Liver (tissue), 9 donors: ENCODE results near the gene TBL1X. TPM values are rescaled to one million over a fixed set of nuclear protein-coding genes. Genes with fewer than 3 reads are reported as not detected.

Experiments
- DNase-seq: peaks from one replicate; pipeline ENCODE4 v3.0.0-alpha.2; 2017; ENCODE audit warnings: low spot score
- H3K27ac ChIP-seq, 2 donors: one replicate each; pipeline ENCODE4 v1.7.0; 2013; ENCODE audit warnings: inconsistent platforms in 2 of 2, low read length in 2 of 2, control low read depth in 1 of 2, low read depth in 1 of 2, mild to moderate bottlenecking in 1 of 2
- H3K27me3 ChIP-seq, 4 donors: one replicate each; pipeline versions ENCODE4 v1.6.1 to v1.7.0; 2013; ENCODE audit warnings: low read length in 3 of 4, inconsistent platforms in 1 of 4, mild to moderate bottlenecking in 1 of 4, moderate library complexity in 1 of 4; ENCODE audit not compliant: control insufficient read depth in 4 of 4, insufficient read depth in 4 of 4
- H3K36me3 ChIP-seq, 4 donors: one replicate each; pipeline versions ENCODE4 v1.6.1 to v1.7.0; 2013; ENCODE audit warnings: low read length in 3 of 4, mild to moderate bottlenecking in 3 of 4, low read depth in 1 of 4, moderate library complexity in 1 of 4; ENCODE audit not compliant: control insufficient read depth in 4 of 4, insufficient read depth in 3 of 4
- H3K4me1 ChIP-seq, 4 donors: one replicate each; pipeline versions ENCODE4 v1.6.1 to v1.7.0; 2013; ENCODE audit warnings: low read length in 3 of 4, mild to moderate bottlenecking in 3 of 4, moderate library complexity in 1 of 4; ENCODE audit not compliant: control insufficient read depth in 4 of 4, insufficient read depth in 4 of 4
- H3K4me3 ChIP-seq, 3 donors: one replicate each; pipeline versions ENCODE4 v1.6.1 to v1.7.0; 2013; ENCODE audit warnings: low read length in 3 of 3, control low read depth in 1 of 3, low read depth in 1 of 3, mild to moderate bottlenecking in 1 of 3
- H3K9ac ChIP-seq, 2 donors: one replicate each; pipeline ENCODE4 v1.7.0; 2013; ENCODE audit warnings: low read length in 2 of 2, mild to moderate bottlenecking in 2 of 2, moderate library complexity in 2 of 2, control low read depth in 1 of 2, low read depth in 1 of 2
- H3K9me3 ChIP-seq, 4 donors: one replicate each; pipeline versions ENCODE4 v1.6.1 to v1.7.0; 2013; ENCODE audit warnings: low read length in 3 of 4; ENCODE audit not compliant: control insufficient read depth in 4 of 4
- ATF3 ChIP-seq: IDR thresholded peaks from 2 replicates; pipeline ENCODE4 v1.6.1; 2016; ENCODE audit warnings: antibody characterized with exemption
- EGR1 ChIP-seq, 2 donors: IDR thresholded peaks; 2 replicates each; pipeline ENCODE4 v1.6.1; 2016 to 2018; ENCODE audit warnings: antibody characterized with exemption in 2 of 2, low read depth in 2 of 2
- FOXA1 ChIP-seq: IDR thresholded peaks from 2 replicates; pipeline ENCODE4 v1.6.1; 2016; ENCODE audit warnings: antibody characterized with exemption
- FOXA2 ChIP-seq: IDR thresholded peaks from 2 replicates; pipeline ENCODE4 v1.6.1; 2016; ENCODE audit warnings: antibody characterized with exemption
- GABPA ChIP-seq, 2 donors: IDR thresholded peaks in 1 of 2; conservative IDR thresholded peaks in 1 of 2; 2 replicates each; pipeline ENCODE4 v1.6.1; 2016; ENCODE audit warnings: antibody characterized with exemption in 2 of 2, mild to moderate bottlenecking in 1 of 2, moderate library complexity in 1 of 2
- HNF4A ChIP-seq, 2 donors: conservative IDR thresholded peaks; 2 replicates each; pipeline ENCODE4 v1.6.1; 2016; ENCODE audit warnings: antibody characterized with exemption in 2 of 2, mild to moderate bottlenecking in 2 of 2
- HNF4G ChIP-seq: IDR thresholded peaks from 2 replicates; pipeline ENCODE4 v1.6.1; 2016; ENCODE audit warnings: antibody characterized with exemption
- JUND ChIP-seq, 2 donors: IDR thresholded peaks; 2 replicates each; pipeline ENCODE4 v1.6.1; 2016; ENCODE audit warnings: antibody characterized with exemption in 2 of 2
- NR2F2 ChIP-seq: IDR thresholded peaks from 2 replicates; pipeline ENCODE4 v1.6.1; 2016; ENCODE audit warnings: antibody characterized with exemption
- RAD21 ChIP-seq, 2 donors: IDR thresholded peaks; 2 replicates each; pipeline ENCODE4 v1.6.1; 2016; ENCODE audit warnings: antibody characterized with exemption in 2 of 2, mild to moderate bottlenecking in 2 of 2
- RXRA ChIP-seq, 2 donors: IDR thresholded peaks; 2 replicates each; pipeline ENCODE4 v1.6.1; 2017 to 2018; ENCODE audit warnings: antibody characterized with exemption in 2 of 2, mild to moderate bottlenecking in 1 of 2
- SP1 ChIP-seq: IDR thresholded peaks from 2 replicates; pipeline ENCODE4 v1.6.1; 2018; ENCODE audit warnings: antibody characterized with exemption, mild to moderate bottlenecking
- TAF1 ChIP-seq: conservative IDR thresholded peaks from 2 replicates; pipeline ENCODE4 v1.6.1; 2016; ENCODE audit warnings: antibody characterized with exemption, mild to moderate bottlenecking
- YY1 ChIP-seq: IDR thresholded peaks from 2 replicates; pipeline ENCODE4 v1.6.1; 2016; ENCODE audit warnings: antibody characterized with exemption, mild to moderate bottlenecking
- ZBTB33 ChIP-seq: IDR thresholded peaks from 2 replicates; pipeline ENCODE4 v1.6.1; 2016; ENCODE audit warnings: antibody characterized with exemption
- WGBS: extraction: QIAGEN DNeasy Blood & Tissue Kit; methylation state at CpG from one replicate; pipeline ENCODE4 v1.1.7; 2013; 5-methylcytosine and 5-hydroxymethylcytosine counted together
- polyA plus RNA-seq, 2 donors: library from polyadenylated mRNA; stranded (reverse) in 1 of 2; unstranded in 1 of 2; fragments of 200-250 nt in 1 of 2; fragments of >200 nt in 1 of 2; fragmentation: Nextera tagmentation in 1 of 2; extraction: Ambion mirVana in 1 of 2; gene quantifications; one replicate each; pipeline versions ENCODE4 v1.2.1 to v1.2.3, GENCODE V29; 2013 to 2015
- total RNA-seq, 2 donors: library from RNA; depleted of rRNA; stranded (reverse); fragments of >200 nt; gene quantifications; one replicate each; pipeline ENCODE4 v1.2.3, GENCODE V29; 2014
- TF ChIP-seq, protein P1 (sequence below): fragments of 150-350 bp; IDR thresholded peaks from 2 replicates; pipeline ENCODE4 v1.5.1; 2017; ENCODE audit warnings: improper control_type of control experiment, low read depth, low read length; ENCODE audit not compliant: missing input control
- TF ChIP-seq, protein P2 (sequence below): IDR thresholded peaks from 2 replicates; pipeline ENCODE4 v1.6.1; 2016; ENCODE audit warnings: antibody characterized with exemption
- TF ChIP-seq, protein P3 (sequence below): IDR thresholded peaks from 2 replicates; pipeline ENCODE4 v1.6.1; 2016; ENCODE audit warnings: antibody characterized with exemption, mild to moderate bottlenecking
- donor health status: healthy.
- donor health status: healthy.
- donor health status: healthy.
- donor health status: healthy.
- donor health status: healthy.

TBL1X gene
- total and polyA plus RNA-seq, 4 donors, result 11.2 to 15.1 (median 11.8) TPM

DNA sequence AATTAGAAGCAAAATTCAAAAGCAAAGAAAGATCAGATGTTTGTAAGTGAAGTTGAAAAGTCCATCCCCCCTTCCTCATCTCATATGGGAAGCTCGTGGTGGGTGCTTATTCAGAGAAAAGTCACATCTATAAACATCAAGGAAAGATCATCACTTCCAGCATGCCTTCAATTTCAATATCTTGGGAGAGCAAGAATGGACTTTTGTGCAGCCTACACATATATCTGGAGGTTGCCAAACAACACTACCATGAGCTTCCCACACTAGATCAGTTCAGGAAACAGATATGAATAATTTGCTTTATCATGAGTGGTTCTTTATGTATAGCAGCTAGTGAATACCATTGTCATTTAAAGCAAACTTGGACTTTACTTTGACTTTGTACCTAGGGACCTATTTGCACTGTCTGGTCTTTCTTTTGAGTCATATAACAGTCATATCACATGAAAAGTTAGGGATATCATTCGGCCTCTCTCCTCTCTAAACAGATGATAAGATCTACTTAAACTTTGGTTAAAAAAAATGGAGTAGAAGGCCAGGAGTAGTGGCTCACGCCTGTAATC, 5.6 kb upstream of the TBL1X start:
- H3K9me3 ChIP-seq, result no peaks in the 10 kb centered on the region
- H3K4me3 ChIP-seq, result no peak overlapping the region
- peaks cover 6 to 52% (median 47%) of the 10 kb centered on the region in 4 donors for H3K4me1 ChIP-seq
- WGBS, result 74% methylated on average over 3 of the region's 3 CpGs
- no peak for DNase-seq
- H3K9ac ChIP-seq, result no peak overlapping the region
- TF ChIP-seq HNF4G (no peak), JUND (IDR thresholded peaks at IDR 0.05) (no peak), HNF4A (conservative IDR thresholded peaks at IDR 0.05) (peak; percentile 12 to 17), ATF3 (no peak), YY1 (no peak), TAF1 (no peak), RAD21 (IDR thresholded peaks at IDR 0.05) (no peak)
- H3K27me3 ChIP-seq, result no peaks in the 10 kb centered on the region
- H3K27ac ChIP-seq, result no peak overlapping the region
- no peaks in the 10 kb centered on the region for H3K36me3 ChIP-seq

GRCh38 chrX:9461087-9461486, 3.8 kb upstream of the TBL1X start:
- Histone ChIP-seq H3K4me3 (no peak overlapping the region), H3K9me3 (no peaks in the 10 kb centered on the region), H3K9ac (no peak overlapping the region), H3K36me3 (no peaks in the 10 kb centered on the region), H3K27me3 (no peaks in the 10 kb centered on the region), H3K4me1 (peaks cover 6 to 50% (median 46%) of the 10 kb centered on the region in 4 donors), H3K27ac (no peak overlapping the region)
- WGBS, result 47% methylated on average over 6 of the region's 6 CpGs
- no peak for DNase-seq
- TF ChIP-seq, protein P1, sequence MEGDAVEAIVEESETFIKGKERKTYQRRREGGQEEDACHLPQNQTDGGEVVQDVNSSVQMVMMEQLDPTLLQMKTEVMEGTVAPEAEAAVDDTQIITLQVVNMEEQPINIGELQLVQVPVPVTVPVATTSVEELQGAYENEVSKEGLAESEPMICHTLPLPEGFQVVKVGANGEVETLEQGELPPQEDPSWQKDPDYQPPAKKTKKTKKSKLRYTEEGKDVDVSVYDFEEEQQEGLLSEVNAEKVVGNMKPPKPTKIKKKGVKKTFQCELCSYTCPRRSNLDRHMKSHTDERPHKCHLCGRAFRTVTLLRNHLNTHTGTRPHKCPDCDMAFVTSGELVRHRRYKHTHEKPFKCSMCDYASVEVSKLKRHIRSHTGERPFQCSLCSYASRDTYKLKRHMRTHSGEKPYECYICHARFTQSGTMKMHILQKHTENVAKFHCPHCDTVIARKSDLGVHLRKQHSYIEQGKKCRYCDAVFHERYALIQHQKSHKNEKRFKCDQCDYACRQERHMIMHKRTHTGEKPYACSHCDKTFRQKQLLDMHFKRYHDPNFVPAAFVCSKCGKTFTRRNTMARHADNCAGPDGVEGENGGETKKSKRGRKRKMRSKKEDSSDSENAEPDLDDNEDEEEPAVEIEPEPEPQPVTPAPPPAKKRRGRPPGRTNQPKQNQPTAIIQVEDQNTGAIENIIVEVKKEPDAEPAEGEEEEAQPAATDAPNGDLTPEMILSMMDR, result no peak
- TF ChIP-seq, protein P2, sequence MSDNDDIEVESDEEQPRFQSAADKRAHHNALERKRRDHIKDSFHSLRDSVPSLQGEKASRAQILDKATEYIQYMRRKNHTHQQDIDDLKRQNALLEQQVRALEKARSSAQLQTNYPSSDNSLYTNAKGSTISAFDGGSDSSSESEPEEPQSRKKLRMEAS, result no peak
- TF ChIP-seq TAF1 (no peak), EGR1 (IDR thresholded peaks at IDR 0.05; ENCODE audit: low read depth in 2 of 2) (no peak), FOXA1 (no peak), HNF4G (no peak), YY1 (no peak), NR2F2 (no peak), HNF4A (conservative IDR thresholded peaks at IDR 0.05) (no peak), ZBTB33 (no peak), RXRA (IDR thresholded peaks at IDR 0.05) (no peak), JUND (IDR thresholded peaks at IDR 0.05) (no peak), ATF3 (no peak), FOXA2 (no peak), GABPA (IDR thresholded peaks at IDR 0.05 in 1 of 2, conservative IDR thresholded peaks at IDR 0.05 in 1 of 2) (no peak), RAD21 (IDR thresholded peaks at IDR 0.05) (no peak), SP1 (no peak)
- TF ChIP-seq, protein P3, sequence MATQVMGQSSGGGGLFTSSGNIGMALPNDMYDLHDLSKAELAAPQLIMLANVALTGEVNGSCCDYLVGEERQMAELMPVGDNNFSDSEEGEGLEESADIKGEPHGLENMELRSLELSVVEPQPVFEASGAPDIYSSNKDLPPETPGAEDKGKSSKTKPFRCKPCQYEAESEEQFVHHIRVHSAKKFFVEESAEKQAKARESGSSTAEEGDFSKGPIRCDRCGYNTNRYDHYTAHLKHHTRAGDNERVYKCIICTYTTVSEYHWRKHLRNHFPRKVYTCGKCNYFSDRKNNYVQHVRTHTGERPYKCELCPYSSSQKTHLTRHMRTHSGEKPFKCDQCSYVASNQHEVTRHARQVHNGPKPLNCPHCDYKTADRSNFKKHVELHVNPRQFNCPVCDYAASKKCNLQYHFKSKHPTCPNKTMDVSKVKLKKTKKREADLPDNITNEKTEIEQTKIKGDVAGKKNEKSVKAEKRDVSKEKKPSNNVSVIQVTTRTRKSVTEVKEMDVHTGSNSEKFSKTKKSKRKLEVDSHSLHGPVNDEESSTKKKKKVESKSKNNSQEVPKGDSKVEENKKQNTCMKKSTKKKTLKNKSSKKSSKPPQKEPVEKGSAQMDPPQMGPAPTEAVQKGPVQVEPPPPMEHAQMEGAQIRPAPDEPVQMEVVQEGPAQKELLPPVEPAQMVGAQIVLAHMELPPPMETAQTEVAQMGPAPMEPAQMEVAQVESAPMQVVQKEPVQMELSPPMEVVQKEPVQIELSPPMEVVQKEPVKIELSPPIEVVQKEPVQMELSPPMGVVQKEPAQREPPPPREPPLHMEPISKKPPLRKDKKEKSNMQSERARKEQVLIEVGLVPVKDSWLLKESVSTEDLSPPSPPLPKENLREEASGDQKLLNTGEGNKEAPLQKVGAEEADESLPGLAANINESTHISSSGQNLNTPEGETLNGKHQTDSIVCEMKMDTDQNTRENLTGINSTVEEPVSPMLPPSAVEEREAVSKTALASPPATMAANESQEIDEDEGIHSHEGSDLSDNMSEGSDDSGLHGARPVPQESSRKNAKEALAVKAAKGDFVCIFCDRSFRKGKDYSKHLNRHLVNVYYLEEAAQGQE, result no peak
